Hematopoietic multipotent progenitor cell treated with erythropoietin and hydrocortisone succinate and interleukin-3 and kit ligand, for 6 days (in vitro differentiated cells): ENCODE data around the gene PAPPA2.
"Not testable (repeated sequence)": the region's sequence is repeated elsewhere in the genome, so short reads cannot be mapped to it uniquely, and the experiment has no call there.

Experiments used
- DNase-seq: peaks from one replicate; pipeline ENCODE4 v3.0.0-alpha.2; 2015

The PAPPA2 gene, protein sequence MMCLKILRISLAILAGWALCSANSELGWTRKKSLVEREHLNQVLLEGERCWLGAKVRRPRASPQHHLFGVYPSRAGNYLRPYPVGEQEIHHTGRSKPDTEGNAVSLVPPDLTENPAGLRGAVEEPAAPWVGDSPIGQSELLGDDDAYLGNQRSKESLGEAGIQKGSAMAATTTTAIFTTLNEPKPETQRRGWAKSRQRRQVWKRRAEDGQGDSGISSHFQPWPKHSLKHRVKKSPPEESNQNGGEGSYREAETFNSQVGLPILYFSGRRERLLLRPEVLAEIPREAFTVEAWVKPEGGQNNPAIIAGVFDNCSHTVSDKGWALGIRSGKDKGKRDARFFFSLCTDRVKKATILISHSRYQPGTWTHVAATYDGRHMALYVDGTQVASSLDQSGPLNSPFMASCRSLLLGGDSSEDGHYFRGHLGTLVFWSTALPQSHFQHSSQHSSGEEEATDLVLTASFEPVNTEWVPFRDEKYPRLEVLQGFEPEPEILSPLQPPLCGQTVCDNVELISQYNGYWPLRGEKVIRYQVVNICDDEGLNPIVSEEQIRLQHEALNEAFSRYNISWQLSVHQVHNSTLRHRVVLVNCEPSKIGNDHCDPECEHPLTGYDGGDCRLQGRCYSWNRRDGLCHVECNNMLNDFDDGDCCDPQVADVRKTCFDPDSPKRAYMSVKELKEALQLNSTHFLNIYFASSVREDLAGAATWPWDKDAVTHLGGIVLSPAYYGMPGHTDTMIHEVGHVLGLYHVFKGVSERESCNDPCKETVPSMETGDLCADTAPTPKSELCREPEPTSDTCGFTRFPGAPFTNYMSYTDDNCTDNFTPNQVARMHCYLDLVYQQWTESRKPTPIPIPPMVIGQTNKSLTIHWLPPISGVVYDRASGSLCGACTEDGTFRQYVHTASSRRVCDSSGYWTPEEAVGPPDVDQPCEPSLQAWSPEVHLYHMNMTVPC (N-terminal part only)

DNA sequence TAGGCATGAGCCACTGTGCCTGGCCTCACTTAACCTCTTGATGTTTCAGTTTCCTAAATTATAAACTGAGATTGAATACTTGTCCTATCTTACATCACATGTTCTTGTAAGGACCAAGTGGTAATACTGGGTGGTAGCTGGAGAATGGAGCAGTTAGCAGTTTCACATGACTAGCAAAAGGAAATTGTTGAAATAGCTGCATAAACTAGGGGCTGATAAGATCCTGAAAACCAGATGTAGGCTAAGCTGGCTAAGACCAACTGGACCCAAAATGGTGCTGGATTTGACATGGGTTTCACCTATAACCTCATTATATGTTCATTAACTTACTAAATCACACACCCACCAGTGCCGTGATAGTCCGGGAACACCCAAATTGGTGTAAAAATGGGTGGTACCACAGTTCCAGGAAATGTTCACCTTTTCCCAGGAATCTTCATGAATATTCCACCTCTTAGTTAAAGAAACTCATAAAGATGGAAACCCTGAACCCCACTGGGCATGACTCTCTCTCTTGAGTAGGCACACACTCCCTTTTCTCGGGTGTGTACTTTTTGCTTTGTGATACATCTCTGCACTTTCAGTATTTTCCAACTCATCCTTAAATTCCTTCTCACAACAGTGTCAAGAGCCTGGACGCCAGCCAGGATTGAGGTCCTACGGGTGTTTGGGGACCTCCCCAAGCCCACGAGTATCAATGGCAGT is at the start of gene PAPPA2:
PAPPA2 (plus strand) TSS at position 502 of the 705 bp plus-strand sequence. CDS start 93,148 bp downstream, outside the sequence.
- no peak for DNase-seq

DNA sequence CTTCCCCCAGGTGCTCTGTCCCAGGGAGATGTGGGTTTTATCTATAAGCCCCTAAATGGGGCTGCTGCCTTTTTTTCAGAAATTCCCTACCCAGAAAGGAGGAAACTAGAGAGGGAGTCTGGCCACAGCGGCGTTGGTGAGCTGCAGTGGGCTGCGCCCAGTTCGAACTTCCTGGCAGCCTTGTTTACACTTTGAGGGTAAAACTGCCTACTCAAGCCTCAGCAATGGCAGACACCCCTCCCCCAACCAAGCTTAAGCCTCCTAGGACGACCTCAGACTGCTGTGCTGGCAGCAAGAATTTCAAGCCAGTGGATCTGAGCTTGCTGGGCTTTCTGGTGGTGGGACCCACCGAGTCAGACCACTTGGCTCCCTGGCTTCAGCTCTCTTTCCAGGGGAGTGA is 46.2 kb upstream of the PAPPA2 start:
- DNase-seq = no peak

DNA sequence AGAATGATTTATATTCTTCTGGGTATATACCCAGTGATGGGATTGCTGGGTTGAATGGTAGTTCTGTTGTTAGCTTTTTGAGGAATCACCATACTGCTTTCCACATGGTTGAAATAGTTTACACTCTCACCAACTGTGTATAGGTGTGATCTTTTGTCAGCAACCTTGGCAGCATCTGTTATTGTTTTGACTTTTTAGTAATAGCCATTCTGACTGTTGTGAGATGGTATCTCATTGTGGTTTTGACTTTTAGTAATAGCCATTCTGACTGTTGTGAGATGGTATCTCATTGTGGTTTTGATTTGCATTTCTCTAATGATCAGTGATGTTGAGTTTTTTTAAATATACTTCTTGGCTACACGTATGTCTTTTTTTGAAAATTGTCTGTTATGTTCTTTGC is 43.4 kb upstream of the PAPPA2 start:
- DNase-seq = not testable (repeated sequence)

DNA sequence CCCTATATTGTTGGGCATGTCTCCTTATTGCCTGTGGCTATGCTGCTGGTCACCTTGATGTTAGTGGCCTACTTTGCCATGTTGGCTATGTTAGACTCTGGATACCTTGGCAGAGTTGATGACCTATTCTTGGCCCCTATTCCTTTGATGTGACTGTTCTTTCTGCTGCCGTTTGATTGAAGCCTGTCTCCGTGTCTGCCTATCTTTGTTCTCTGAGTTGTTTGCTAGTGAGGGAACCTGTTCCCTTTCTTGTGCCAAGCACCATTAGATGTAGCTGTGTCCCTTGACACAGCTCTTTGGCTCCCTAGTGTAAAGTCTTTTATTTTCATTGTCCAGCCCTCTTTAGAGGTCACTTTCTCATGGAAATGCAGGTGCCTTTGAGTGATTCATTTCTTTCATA is 28.7 kb upstream of the PAPPA2 start:
- no peak for DNase-seq

DNA sequence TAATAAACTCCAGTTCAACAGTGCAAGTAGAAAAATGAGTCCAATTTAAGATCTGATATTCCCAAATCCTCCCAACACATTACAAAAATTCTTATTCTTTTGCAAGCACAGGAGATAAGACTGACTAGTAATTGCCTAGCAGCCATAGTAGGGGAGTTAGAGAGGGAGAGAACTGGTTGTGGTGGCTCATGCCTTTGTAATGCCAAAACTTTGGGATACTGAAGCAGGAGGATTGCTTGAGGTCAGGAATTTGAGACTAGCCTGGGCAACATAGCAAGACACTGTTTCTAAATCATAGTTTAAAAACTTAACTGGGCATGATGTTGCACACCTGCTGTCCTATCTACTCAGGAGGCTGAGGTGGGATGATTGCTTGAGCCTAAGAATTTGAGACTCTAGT is 26.7 kb upstream of the PAPPA2 start:
- no peak for DNase-seq

DNA sequence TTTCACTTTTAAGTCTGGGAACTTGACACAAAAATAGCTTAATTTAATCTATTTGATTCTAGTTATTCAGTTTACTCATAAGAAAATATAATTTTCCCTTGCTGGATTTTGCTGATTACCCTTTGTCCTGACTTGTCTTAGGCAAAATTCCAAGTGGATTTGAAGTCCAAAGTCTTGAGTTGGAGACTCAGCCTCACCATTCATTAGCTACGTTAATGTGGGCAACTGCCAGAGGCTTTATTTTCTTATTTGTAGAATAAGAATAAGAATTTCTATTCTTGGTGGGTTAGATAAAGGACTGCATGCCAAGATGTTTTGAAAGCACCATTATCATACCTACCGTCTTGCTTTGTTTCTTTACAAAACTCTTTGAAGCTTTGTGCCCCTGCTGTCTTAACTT is 22.8 kb upstream of the PAPPA2 start:
- DNase-seq = no peak

DNA sequence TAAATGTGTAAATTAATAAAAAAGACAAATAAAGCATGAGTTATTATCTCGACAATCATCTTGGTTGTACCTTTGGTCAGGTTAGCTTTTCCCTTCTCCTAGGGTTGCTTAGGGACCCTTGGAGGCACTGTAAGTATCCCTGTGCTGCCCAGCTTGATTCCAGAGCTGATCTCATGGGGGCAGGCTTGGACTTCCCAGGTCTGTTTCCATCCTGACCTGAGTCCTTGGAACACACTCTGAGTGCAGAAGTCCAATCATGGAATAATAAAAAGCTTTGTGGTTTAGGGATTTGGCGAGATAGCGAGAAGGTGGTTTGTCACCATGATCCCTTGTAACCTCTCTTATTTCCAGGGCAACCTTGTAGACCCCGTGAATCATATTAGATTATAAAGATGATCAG is 18.7 kb upstream of the PAPPA2 start:
- DNase-seq = no peak

DNA sequence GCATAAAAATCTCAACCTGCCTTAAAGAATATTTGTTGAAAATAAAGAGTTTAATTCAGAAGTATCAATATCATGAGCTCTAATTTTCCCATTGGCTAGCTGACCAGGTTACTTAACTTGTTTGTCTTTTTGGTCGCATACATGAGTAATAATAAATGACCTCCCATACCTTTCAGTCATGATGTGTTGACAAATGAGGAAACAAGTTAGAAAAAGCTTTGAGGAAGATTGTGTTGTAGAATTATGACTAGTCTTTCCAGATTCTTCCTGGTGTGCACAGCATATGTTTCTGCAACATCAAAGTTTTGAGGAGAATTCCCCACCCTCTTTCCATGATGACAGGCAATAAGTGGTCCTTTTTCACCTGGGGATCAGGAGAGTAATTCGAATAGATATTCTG is 17.6 kb upstream of the PAPPA2 start:
- no peak for DNase-seq

DNA sequence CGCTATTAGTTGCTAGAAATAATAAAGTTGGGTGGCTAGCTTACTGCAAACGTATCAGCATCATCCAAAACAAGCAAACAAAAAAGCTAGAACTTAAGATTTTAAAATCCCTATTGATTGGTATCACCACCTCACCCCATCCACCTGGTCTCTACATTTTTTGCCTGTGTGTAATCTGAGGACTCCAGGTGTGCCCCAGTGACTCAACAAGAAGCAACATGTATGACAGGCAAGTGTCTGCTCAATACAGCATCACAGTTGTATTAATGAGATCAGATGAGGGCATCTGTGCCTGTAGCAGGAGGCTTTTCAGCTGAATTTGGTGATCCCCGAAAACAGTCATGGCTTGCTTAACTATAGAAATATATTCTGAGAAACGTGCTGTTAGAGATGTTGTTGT is 14.6 kb upstream of the PAPPA2 start:
- DNase-seq = no peak

DNA sequence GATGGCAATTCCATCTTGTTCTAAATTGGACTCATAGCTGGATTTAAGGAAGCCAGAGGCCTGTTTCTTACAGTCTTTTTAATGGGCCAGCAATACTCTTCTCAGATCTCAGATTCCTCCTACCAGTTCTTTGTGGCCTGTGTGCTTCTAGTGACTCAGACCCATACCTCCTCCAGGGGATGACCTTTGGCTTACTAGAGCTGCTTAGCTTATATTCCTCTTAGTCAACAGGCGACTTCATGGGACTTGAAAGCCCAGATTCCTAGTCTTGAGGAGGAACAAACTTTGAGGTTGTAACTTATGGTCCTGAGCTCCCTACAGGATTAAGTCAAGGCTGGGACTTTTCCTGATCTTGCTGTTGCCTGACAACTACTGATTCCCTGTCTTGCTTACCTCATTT is 12.4 kb upstream of the PAPPA2 start:
- DNase-seq = no peak

DNA sequence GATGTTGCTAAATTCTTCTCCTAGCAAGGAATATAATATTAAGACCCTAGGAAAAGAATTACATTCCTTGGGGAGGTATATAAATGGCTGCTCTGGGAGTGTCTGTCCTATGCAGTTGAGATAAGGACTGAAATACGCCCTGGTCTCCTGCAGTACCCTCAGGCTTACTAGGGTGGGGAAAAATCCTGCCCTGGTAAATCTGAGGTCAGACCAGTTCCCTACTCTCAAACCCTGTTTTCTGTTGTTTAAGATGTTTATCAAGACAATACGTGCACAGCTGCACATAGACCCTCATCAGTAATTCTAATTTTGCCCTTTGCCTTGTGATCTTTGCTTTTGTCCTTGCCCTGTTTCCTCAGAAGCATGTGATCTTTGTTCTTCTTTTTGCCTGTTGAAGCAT is 11.2 kb upstream of the PAPPA2 start:
- not testable (repeated sequence) for DNase-seq

DNA sequence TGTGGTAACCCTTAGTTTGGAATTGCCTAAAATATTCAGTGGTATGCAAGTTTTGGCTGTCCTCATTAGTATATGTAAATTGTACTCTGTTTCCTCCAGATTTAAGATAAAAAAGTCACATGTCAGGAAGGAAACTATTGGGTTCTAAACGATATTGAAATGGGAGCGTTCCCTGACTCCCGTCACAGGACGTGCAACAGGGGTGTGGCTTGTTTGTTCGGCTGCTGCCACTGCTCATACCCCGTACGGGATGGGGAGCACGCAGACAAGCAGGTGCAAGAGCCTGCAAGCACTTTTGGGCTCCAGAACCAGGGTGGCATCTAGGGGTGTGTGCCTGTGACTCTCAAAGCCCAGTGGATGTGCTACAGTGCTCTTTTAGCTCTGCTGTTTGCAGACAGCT is 6.2 kb upstream of the PAPPA2 start:
- no peak for DNase-seq

DNA sequence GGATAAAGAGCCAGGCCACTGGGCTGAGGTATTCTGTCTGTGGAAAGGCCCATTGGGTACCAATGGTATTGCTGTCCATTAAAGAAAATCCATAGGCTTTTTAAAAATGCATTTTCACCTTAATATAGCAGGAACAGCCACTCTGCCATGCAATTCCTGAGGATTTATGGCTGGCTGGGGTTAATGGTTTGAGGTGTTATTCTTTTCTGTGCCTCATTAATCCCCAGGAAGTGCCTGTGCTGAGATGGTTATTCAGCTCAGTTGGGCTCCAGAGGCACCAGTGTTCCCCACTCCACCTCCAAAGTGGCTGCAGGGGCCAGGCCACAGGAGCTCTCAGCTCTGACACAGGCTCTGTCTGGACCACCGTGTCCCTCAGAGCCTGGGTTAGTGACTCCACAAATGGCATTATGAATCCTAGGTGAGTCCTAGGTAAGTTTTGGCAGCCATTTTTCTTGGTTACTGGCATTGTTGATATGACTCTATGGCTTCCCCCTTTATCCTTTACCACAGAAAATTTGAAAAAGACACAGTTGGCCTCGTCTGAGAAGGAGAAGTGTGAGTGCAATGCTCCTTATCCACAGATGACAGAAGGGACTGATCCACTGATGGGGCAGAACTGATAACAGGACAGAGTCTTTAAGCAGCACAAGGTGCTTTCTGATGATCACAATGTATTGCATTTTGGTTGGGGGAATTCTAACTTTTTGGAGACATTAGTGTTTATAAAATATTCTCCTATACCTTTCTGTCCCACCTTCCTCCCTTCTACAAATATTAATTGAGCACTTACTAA is 2.2 kb upstream of the PAPPA2 start:
- DNase-seq = no peak

DNA sequence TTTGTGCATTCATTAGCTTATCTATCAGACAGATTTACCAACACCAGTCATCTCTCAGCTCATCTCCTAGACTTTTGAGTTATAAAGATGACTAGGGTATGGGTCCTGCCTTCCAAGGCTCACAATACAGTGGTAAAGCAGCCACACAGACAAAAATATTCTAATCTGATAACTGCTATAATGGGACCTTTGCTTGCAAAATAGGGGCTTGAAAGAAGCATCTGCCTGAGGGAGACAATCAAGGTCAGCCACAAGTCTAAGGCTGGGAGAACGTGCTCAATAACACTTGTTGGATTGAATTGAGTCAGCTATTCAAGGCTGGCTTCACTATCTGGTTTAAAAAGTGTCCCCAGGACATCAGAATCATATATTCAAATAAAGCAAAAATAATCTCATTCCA is 1.4 kb upstream of the PAPPA2 start:
- no peak for DNase-seq

DNA sequence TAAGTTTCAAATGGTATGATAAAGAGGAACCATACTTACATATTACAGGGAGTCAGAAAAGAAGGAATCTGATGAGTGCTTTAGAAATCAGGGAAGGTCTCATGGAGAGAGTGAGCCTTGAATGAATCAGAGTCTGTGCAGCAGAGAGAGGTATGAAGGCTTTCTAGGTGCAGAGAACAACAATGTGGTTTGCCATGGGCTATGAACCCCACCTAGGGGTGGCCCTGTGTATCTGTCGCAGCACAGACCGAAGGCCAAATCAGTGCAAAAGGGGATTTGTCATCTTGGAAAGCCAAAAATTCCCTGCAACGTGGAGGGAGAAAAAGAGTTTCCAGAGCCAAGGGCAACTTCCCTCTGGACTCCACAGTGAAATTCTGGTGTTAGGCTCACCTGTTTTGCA is 3.5 kb downstream of the PAPPA2 start:
- DNase-seq = peak; percentile 3

DNA sequence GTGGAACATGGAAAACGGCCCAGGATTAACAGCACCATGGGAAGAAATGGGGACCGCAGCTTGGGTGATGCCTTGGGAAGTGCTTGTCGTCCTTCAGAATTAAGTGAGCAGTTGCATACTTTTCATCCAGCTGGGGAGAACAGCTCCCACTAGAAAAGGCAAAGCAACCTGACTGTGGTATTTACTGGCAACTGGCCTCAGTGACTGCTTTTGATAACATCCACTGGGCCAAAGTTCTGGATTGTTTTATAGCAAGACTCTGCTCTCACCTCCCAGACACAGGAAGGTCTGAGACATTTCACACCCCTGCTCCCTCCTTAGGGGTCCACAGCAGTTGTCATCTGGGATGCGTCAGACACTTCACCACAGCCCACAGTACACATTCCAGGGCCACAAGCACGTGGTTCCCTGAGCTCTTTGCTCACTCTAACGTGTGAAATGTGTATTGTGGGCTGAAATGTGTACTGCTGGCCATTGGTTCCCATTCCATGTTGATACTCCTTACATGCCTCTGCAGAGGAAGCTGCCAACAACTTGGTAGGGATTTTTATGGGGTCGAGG is 6.6 kb downstream of the PAPPA2 start:
- DNase-seq = no peak

DNA sequence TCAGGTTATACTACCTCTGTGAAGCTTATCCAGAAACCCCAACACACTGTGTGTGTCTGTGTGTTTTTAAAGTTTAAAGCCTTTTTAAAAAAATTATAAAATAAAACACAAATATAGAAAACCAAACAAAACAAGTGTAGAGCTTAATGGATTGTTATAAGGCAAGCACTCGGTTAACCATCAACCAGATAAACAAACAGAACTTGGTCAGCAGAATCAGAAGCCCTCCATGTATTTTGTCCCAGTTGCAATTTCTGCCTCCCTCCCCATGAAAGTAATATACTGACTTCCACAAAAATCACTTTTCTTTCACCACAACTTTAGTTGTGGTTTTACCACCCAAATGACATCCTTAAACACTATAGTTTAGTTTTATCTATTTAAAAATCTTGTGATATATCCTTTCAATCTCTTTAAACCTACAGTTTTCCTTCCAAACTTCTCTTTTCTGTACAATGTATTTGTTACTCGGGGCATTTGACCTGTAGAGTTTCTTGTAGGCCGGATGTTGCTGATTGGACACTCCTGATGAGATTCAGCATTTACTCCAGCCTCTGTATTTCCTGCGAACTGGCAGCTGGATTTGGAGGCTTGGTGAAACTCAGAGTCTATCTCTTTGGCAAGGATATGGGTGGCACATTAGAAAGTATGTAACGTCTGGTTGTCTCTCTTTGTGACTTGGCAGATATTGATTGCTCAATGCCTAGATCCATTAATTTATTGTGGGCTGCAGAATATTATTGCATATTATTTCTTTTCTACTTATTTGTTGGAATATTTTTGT is 8.6 kb downstream of the PAPPA2 start:
- DNase-seq = no peak

DNA sequence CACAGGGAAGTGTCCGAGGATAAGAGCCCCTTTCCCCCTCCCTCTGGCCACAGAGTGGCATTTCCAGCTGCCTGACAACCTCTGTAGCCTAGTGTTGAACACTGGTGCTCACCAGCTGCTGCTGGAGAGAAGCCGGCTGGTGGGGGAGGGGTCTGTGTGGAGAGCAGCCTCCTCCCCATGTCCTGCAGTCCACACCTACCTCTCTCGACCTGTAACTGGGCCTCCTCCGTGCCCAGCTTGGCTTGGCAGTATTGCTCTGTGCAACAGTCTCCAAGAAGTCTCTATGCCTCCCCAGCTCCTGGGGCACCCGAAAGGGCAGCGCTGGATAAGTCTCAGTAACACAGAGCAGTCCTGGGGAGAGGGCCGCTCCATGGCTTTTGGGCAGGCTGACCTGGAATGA is 17.0 kb downstream of the PAPPA2 start:
- DNase-seq = no peak

DNA sequence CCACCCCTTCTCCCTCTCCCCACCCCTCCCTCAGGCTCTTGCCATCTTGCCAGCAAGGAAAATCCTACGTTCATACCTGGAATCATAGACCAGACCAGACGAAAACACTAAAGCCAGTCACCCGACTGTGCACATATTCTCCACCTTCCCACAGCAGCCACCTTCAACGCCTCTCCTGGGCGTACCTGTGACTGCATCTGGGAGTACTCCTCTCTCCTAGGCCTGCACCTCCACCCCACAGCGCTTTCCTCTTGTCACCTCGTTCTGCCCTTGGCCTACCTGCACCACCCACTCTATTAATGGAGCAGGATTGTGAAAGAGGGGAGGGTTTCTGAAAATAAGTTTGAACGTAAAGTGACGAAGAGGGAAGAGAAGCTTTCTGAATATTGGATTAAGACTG is 17.8 kb downstream of the PAPPA2 start:
- DNase-seq = no peak

DNA sequence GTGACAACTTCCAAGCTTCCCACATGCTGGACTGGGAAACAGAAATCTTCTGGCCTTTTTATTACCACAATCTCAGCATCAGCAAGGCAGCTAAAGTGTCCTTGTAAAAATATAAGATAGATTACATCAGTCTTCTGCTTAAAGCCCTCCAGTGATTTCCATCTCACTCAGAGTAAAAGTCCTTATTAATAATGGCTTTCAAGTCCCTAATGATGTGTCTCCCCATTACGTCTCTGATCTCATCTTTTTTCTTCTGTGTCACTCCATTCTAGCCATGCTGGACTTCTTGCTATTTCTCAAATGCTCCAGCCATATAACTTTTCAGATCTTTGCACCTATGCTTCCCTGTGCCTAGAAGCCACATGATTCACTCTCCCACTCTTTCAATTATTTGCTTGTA is 22.1 kb downstream of the PAPPA2 start:
- DNase-seq = no peak

DNA sequence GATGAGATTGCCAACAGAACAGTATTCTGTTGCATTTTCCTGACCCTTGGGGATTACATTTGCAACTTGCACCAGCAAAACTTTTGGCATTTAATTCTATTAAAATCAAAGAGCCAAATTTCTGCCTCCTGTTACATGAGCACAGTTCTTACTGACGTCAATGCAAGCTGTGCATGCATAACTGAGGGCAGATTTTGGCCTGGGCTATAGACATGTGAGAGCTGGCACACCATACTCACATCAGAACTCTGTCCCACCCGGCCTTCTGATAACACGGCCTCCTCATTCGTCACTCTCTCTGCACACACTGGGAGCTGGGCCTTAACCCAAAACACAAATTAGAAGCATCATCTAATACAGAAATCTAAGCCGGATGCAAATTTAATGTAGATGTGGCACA is 31.5 kb downstream of the PAPPA2 start:
- no peak for DNase-seq
